Astrocyte of the hippocampus (primary cell): ENCODE measurements around the gene DCLRE1B.

Experiments used
- DNase-seq: peaks from one replicate; pipeline ENCODE4 v3.0.0; 2011; ENCODE audit warnings: low read depth, low spot score

DCLRE1B gene

GRCh38 chr1:113904674-113905434 is at the start of gene DCLRE1B, which contains the start of gene AP4B1:
TSS of gene DCLRE1B (plus strand) at chr1:113905326. CDS start at chr1:113905587, 261 bp downstream.
TSS of gene AP4B1 (minus strand) at chr1:113904799. CDS start at chr1:113904717, 82 bp downstream.
- DNase-seq: peak; percentile 100

GRCh38 chr1:113855630-113856400 is 49.3 kb upstream of the DCLRE1B start:
- peak; percentile 6 for DNase-seq

- DNase-seq: no peak
These were observed 48.7 kb upstream of the DCLRE1B start for GRCh38 chr1:113856401-113856790.

GRCh38 chr1:113857776-113858175 is 47.4 kb upstream of the DCLRE1B start:
- DNase-seq: no peak

- no peak for DNase-seq
These were observed 46.7 kb upstream of the DCLRE1B start for GRCh38 chr1:113858418-113858817.

GRCh38 chr1:113858982-113859381 is 46.1 kb upstream of the DCLRE1B start:
- no peak for DNase-seq

- no peak for DNase-seq
These were observed 45.5 kb upstream of the DCLRE1B start for GRCh38 chr1:113859478-113860175.

- DNase-seq: peak; percentile 54
These were observed 44.2 kb upstream of the DCLRE1B start for GRCh38 chr1:113860891-113861290.

GRCh38 chr1:113861641-113862040 is 43.5 kb upstream of the DCLRE1B start:
- DNase-seq: no peak

GRCh38 chr1:113868387-113869083 is 36.6 kb upstream of the DCLRE1B start:
- DNase-seq: no peak

- DNase-seq: no peak
These were observed 34.3 kb upstream of the DCLRE1B start for GRCh38 chr1:113870778-113871177.

- peak; percentile 86 for DNase-seq
These were observed 33.5 kb upstream of the DCLRE1B start, which contains the start of gene PTPN22 for GRCh38 chr1:113871597-113872113. TSS of gene PTPN22 (minus strand) at chr1:113871712.

GRCh38 chr1:113872219-113872935 is 32.7 kb upstream of the DCLRE1B start:
- DNase-seq: no peak

GRCh38 chr1:113874012-113874879 is 30.9 kb upstream of the DCLRE1B start:
- DNase-seq: no peak

GRCh38 chr1:113875714-113876113 is 29.4 kb upstream of the DCLRE1B start:
- no peak for DNase-seq

- DNase-seq: no peak
These were observed 28.9 kb upstream of the DCLRE1B start for GRCh38 chr1:113876176-113876575.

- no peak for DNase-seq
These were observed 25.4 kb upstream of the DCLRE1B start for GRCh38 chr1:113879739-113880038.

GRCh38 chr1:113881661-113882060 is 23.5 kb upstream of the DCLRE1B start:
- DNase-seq: no peak
